Neural cell (in vitro differentiated cells): ENCODE data around the gene RPL28. TPM values are rescaled to one million over a fixed set of nuclear protein-coding genes. Genes with fewer than 3 reads are reported as not detected.

Experiments used
- H2AFZ ChIP-seq: fragments of 200-600, 300-800 bp; sonication (generic), shearing (Covaris generic); 2 replicates; pipeline ENCODE4 v1.6.0; 2014; ENCODE audit warnings: low read depth, mild to moderate bottlenecking, antibody characterized with exemption, low read length, moderate library complexity
- H3F3A ChIP-seq: fragments of 200-600 bp; shearing (Covaris generic); 2 replicates; pipeline ENCODE4 v1.6.1; 2016; ENCODE audit warnings: mild to moderate bottlenecking, moderate library complexity, mixed read lengths, antibody characterized with exemption, low read length; ENCODE audit not compliant: insufficient read depth, poor library complexity, severe bottlenecking
- H3K27ac ChIP-seq: fragments of 200-600, 300-800 bp; sonication (generic), shearing (Covaris generic); 2 replicates; pipeline ENCODE4 v1.5.1; 2014; ENCODE audit warnings: mild to moderate bottlenecking, low read length, moderate library complexity
- H3K27me3 ChIP-seq: fragments of 300-800, 200-600 bp; sonication (generic), shearing (Covaris generic); 2 replicates; pipeline ENCODE4 v1.6.0; 2014; ENCODE audit warnings: mild to moderate bottlenecking, low read depth, low read length, moderate library complexity; ENCODE audit not compliant: insufficient read depth
- H3K36me3 ChIP-seq: fragments of 300-800, 200-600 bp; sonication (generic), shearing (Covaris generic); 2 replicates; pipeline ENCODE4 v1.5.1; 2014; ENCODE audit warnings: mild to moderate bottlenecking, antibody characterized with exemption, low read length, moderate library complexity; ENCODE audit not compliant: insufficient read depth
- H3K4me2 ChIP-seq: fragments of 300-800, 200-600 bp; sonication (generic), shearing (Covaris generic); 2 replicates; pipeline ENCODE4 v1.6.0; 2014; ENCODE audit warnings: mild to moderate bottlenecking, low read length
- H3K4me3 ChIP-seq: fragments of 300-800, 200-600 bp; sonication (generic), shearing (Covaris generic); 2 replicates; pipeline ENCODE4 v1.5.1; 2014; ENCODE audit warnings: mild to moderate bottlenecking, low read length, moderate library complexity
- H3K79me2 ChIP-seq: fragments of 200-600 bp; shearing (Covaris generic); replicated peaks from 2 replicates; pipeline ENCODE4 v1.6.0; 2014; ENCODE audit warnings: mild to moderate bottlenecking, low read length, moderate library complexity; ENCODE audit not compliant: insufficient read depth
- H3K9ac ChIP-seq: fragments of 300-800, 200-600 bp; sonication (generic), shearing (Covaris generic); 2 replicates; pipeline ENCODE4 v1.6.1; 2016; ENCODE audit warnings: mild to moderate bottlenecking, low read length, mixed read lengths
- H3K9me2 ChIP-seq: fragments of 200-600 bp; shearing (Covaris generic); 2 replicates; pipeline ENCODE4 v1.6.1; 2016; ENCODE audit warnings: mild to moderate bottlenecking, low read length, mixed read lengths; ENCODE audit not compliant: insufficient read depth
- H3K9me3 ChIP-seq: fragments of 200-600, 300-800 bp; sonication (generic), shearing (Covaris generic); 2 replicates; pipeline ENCODE4 v1.6.1; 2016; ENCODE audit warnings: mild to moderate bottlenecking, mixed run types, low read length, moderate library complexity, mixed read lengths
- H4K20me1 ChIP-seq: fragments of 200-600 bp; shearing (Covaris generic); 2 replicates; pipeline ENCODE4 v1.6.1; 2016; ENCODE audit warnings: mild to moderate bottlenecking, mixed run types; ENCODE audit not compliant: insufficient read depth
- EP300 ChIP-seq: fragments of 450-650 bp; conservative IDR thresholded peaks from 2 replicates; pipeline ENCODE4 v1.6.1; 2014; ENCODE audit warnings: antibody characterized with exemption, mild to moderate bottlenecking, moderate library complexity; ENCODE audit not compliant: poor library complexity, severe bottlenecking
- EZH2 ChIP-seq: fragments of 200-600, 300-800 bp; shearing (Covaris generic), sonication (generic); IDR thresholded peaks from 2 replicates; pipeline ENCODE4 v1.6.1; 2014; ENCODE audit warnings: antibody characterized with exemption, low read length, borderline replicate concordance, mild to moderate bottlenecking; ENCODE audit not compliant: insufficient read depth, poor library complexity, severe bottlenecking
- MXI1 ChIP-seq: fragments of 450-650 bp; conservative IDR thresholded peaks from 2 replicates; pipeline ENCODE4 v1.6.1; 2014; ENCODE audit warnings: antibody characterized with exemption, mild to moderate bottlenecking; ENCODE audit not compliant: poor library complexity, severe bottlenecking
- POLR2AphosphoS5 ChIP-seq: IDR thresholded peaks from 2 replicates; pipeline ENCODE4 v1.6.1; 2012
- RAD21 ChIP-seq: fragments of 450-650 bp; conservative IDR thresholded peaks from 2 replicates; pipeline ENCODE4 v1.6.1; 2014; ENCODE audit warnings: antibody characterized with exemption, mild to moderate bottlenecking, moderate library complexity
- SMC3 ChIP-seq: fragments of 450-650 bp; conservative IDR thresholded peaks from 2 replicates; pipeline ENCODE4 v1.6.1; 2014; ENCODE audit warnings: antibody characterized with exemption, mild to moderate bottlenecking, moderate library complexity; ENCODE audit not compliant: poor library complexity
- TAF1 ChIP-seq: IDR thresholded peaks from 2 replicates; pipeline ENCODE4 v1.6.1; 2012; ENCODE audit warnings: low read depth
- polyA minus RNA-seq: library from RNA; depleted of rRNA, polyadenylated mRNA; stranded (reverse); fragments of >200 nt; gene quantifications from 2 replicates; pipeline ENCODE4 v1.2.3, GENCODE V29; 2014
- polyA plus RNA-seq: library from polyadenylated mRNA; depleted of rRNA; stranded (reverse); fragments of >200 nt; gene quantifications from 2 replicates; pipeline ENCODE4 v1.2.3, GENCODE V29; 2014
- TF ChIP-seq, protein P1 (sequence below): IDR thresholded peaks from 2 replicates; pipeline ENCODE4 v1.6.1; 2012; ENCODE audit warnings: borderline replicate concordance
- TF ChIP-seq, protein P2 (sequence below): fragments of 450-650 bp; IDR thresholded peaks from 2 replicates; pipeline ENCODE4 v1.5.1; 2014; ENCODE audit warnings: antibody characterized with exemption, mild to moderate bottlenecking, moderate library complexity; ENCODE audit not compliant: poor library complexity, severe bottlenecking

The RPL28 gene
- polyA plus RNA-seq (135 and 195 TPM in 2 replicates), polyA minus RNA-seq (129 and 192 TPM in 2 replicates)

DNA sequence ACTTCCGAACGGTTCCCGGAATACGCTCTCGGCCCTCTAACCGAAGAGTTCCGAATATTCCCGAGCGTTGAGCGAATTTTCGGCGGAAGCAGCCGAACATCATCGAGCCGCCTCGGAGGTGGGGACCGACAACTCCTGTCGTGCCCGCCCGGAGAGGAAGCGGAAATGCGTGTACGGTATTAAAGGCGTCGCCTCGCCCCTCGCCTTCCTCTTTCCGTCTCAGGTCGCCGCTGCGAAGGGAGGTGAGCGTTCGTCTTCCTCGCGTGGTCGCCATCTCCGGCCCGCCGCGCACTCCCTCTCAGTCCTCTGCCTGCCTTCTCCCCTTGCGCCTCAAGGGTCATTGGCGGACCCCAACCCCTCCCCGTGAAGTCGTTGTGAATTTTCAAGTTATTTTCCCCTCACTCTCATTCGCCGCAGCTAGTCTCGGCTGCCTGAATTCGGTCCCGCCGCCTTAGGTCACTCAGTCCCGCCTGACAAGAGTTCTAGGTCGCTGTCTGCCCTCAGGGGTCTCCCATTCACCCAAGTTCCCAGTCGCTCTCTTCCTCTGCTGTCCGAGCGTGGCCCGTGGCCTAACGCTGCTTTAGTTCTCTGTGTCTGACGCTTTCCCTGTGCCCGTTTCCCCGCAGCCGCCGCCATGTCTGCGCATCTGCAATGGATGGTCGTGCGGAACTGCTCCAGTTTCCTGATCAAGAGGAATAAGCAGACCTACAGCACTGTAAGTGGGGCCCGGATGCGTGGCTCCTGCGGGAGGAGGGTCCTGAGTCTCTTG lies at the start of gene RPL28:
RPL28 (plus strand) TSS at position 209 of the 769 bp plus-strand sequence; CDS start at position 635, 426 bp downstream.
- TF ChIP-seq, protein P1, sequence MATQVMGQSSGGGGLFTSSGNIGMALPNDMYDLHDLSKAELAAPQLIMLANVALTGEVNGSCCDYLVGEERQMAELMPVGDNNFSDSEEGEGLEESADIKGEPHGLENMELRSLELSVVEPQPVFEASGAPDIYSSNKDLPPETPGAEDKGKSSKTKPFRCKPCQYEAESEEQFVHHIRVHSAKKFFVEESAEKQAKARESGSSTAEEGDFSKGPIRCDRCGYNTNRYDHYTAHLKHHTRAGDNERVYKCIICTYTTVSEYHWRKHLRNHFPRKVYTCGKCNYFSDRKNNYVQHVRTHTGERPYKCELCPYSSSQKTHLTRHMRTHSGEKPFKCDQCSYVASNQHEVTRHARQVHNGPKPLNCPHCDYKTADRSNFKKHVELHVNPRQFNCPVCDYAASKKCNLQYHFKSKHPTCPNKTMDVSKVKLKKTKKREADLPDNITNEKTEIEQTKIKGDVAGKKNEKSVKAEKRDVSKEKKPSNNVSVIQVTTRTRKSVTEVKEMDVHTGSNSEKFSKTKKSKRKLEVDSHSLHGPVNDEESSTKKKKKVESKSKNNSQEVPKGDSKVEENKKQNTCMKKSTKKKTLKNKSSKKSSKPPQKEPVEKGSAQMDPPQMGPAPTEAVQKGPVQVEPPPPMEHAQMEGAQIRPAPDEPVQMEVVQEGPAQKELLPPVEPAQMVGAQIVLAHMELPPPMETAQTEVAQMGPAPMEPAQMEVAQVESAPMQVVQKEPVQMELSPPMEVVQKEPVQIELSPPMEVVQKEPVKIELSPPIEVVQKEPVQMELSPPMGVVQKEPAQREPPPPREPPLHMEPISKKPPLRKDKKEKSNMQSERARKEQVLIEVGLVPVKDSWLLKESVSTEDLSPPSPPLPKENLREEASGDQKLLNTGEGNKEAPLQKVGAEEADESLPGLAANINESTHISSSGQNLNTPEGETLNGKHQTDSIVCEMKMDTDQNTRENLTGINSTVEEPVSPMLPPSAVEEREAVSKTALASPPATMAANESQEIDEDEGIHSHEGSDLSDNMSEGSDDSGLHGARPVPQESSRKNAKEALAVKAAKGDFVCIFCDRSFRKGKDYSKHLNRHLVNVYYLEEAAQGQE = peak; percentile 98
- TF ChIP-seq POLR2AphosphoS5 (peak; percentile 100), TAF1 (peak; percentile 100), EP300 (no peak), MXI1 (peak; percentile 89), RAD21 (peak; percentile 60), EZH2 (no peak), SMC3 (peak; percentile 66)
- TF ChIP-seq, protein P2, sequence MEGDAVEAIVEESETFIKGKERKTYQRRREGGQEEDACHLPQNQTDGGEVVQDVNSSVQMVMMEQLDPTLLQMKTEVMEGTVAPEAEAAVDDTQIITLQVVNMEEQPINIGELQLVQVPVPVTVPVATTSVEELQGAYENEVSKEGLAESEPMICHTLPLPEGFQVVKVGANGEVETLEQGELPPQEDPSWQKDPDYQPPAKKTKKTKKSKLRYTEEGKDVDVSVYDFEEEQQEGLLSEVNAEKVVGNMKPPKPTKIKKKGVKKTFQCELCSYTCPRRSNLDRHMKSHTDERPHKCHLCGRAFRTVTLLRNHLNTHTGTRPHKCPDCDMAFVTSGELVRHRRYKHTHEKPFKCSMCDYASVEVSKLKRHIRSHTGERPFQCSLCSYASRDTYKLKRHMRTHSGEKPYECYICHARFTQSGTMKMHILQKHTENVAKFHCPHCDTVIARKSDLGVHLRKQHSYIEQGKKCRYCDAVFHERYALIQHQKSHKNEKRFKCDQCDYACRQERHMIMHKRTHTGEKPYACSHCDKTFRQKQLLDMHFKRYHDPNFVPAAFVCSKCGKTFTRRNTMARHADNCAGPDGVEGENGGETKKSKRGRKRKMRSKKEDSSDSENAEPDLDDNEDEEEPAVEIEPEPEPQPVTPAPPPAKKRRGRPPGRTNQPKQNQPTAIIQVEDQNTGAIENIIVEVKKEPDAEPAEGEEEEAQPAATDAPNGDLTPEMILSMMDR = peak; percentile 8
- no peaks in the 10 kb centered on the region for H3F3A ChIP-seq
- peak within 1 kb of the TSS; percentile 92 for H3K9ac ChIP-seq
- peak within 1 kb of the TSS; percentile 86 for H3K27ac ChIP-seq
- no peaks in the 10 kb centered on the region for H3K9me3 ChIP-seq
- peaks cover 3% of the 10 kb centered on the region for H3K27me3 ChIP-seq
- H3K36me3 ChIP-seq = no peaks in the 10 kb centered on the region
- H3K9me2 ChIP-seq = no peaks in the 10 kb centered on the region
- peaks cover 21% of the 10 kb centered on the region for H4K20me1 ChIP-seq
- peaks cover 22% of the 10 kb centered on the region for H3K79me2 ChIP-seq
- H3K4me2 ChIP-seq = peak within 1 kb of the TSS; percentile 98
- peak within 1 kb of the TSS; percentile 16 for H2AFZ ChIP-seq
- peak within 1 kb of the TSS; percentile 88 for H3K4me3 ChIP-seq

DNA sequence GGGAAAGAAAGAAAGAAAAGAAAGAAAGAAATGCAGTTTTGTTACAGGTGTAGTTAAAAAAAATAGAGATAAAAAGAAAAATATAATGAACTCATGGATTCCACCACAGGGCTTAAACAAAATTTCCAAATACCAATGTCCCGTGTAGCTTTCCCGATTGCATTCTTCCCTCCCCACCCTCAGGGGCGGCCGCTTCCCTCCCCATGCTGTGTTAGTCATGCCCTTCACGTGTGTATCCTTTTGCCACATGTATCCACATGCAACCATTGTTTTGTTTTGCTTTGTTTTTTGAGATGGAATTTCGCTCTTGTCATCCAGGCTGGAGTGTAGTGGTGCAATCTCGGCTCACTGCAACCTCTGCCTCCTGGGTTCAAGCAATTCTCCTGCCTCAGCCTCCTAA lies 49.6 kb upstream of the RPL28 start:
- Histone ChIP-seq H2AFZ (no peak overlapping the region), H3K27ac (no peak overlapping the region), H4K20me1 (no peaks in the 10 kb centered on the region), H3K4me3 (no peak overlapping the region), H3K36me3 (no peaks in the 10 kb centered on the region), H3K9ac (no peak overlapping the region), H3K9me3 (no peaks in the 10 kb centered on the region), H3K4me2 (no peak overlapping the region), H3K9me2 (no peaks in the 10 kb centered on the region), H3K79me2 (peaks cover 10% of the 10 kb centered on the region), H3F3A (no peaks in the 10 kb centered on the region), H3K27me3 (no peaks in the 10 kb centered on the region)
- TF ChIP-seq POLR2AphosphoS5 = no peak
- TF ChIP-seq EP300 = no peak
- no peak for TF ChIP-seq SMC3
- TF ChIP-seq EZH2 = no peak
- TF ChIP-seq, protein P1 = no peak
- TF ChIP-seq, protein P2 = no peak
- TF ChIP-seq RAD21 = no peak
- TF ChIP-seq MXI1 = no peak
- no peak for TF ChIP-seq TAF1
